IPS-11a (cell line): ENCODE data around the gene SRSF7.
"Not testable (repeated sequence)": the region's sequence is repeated elsewhere in the genome, so short reads cannot be mapped to it uniquely, and the experiment has no call there.

ENCODE experiments used
- H3K4me3 ChIP-seq: one replicate; pipeline ENCODE4 v1.5.1; 2013; ENCODE audit warnings: low read depth, low read length, control low read depth

The SRSF7 gene

DNA sequence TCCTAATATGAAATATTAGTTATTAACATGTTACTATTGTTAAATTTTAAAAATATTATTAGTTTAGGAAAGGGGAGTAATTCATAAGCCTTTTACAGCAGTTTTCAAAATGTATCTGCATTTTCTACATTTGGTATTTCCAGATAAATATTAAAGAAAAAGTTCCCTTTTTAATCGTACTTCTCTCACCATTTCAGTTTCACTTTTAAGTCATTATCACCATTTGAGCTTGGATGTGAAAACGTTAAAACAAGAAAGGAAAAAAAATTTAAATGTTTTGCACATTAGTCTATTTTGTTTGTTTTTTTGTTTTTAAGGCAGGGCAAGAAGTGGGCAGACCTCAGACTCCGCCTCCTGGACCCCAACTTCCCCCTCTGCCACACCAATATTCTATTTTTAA is 3.3 kb upstream of the SRSF7 start:
- no peak overlapping the region for H3K4me3 ChIP-seq

GRCh38 chr2:38754049-38754448 is 2.9 kb upstream of the SRSF7 start:
- H3K4me3 ChIP-seq, result no peak overlapping the region

- H3K4me3 ChIP-seq, result peak overlapping the region; percentile 99
Observed at GRCh38 chr2:38751596-38752410, 642 bp upstream of the SRSF7 start.

GRCh38 chr2:38750011-38750890 is 910 bp downstream of the SRSF7 start:
- peak overlapping the region; percentile 99 for H3K4me3 ChIP-seq

DNA sequence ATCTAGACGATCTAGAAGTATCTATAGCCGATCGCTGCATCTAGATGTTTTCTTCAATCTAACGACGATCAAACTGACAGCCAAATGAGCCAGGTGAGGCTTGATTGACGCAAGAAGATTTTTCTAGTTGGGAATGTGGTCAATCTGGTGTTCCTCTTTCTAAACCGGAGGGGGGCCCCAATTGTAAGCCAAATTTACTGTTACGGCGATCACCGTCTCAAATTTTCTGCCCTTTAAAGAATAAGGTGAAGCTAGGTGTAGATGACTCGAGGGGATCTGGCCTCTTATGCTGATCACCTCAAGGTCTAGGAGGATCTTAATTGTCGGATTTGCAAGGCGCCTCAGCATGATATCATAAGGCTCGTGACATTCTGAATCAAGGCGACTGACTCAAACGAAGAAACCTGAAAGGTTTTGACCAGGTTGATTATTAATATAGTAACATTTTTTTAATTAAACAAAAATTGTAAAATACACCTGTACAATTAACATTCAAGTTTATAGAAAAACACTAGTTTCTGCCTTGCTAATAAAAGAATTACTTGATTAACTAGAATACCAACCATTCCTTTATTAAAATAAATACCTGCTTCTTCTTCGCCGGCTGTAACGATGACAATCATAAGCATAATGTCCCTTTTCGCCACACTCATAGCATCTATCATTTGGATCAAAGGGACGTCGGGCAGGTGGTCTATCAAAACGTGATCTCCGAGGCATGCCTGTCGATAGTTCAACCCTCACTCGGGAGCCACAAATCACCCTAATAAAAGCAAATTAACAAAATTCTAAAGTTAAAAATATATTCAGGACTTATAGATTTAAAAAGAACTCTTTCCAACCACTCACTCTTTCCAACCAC is 2.0 kb downstream of the SRSF7 start:
- H3K4me3 ChIP-seq, result peak overlapping the region; percentile 99

GRCh38 chr2:38748391-38748790 is 2.8 kb downstream of the SRSF7 start:
- no peak overlapping the region for H3K4me3 ChIP-seq

GRCh38 chr2:38747819-38748218 is 3.3 kb downstream of the SRSF7 start:
- H3K4me3 ChIP-seq, result no peak overlapping the region

DNA sequence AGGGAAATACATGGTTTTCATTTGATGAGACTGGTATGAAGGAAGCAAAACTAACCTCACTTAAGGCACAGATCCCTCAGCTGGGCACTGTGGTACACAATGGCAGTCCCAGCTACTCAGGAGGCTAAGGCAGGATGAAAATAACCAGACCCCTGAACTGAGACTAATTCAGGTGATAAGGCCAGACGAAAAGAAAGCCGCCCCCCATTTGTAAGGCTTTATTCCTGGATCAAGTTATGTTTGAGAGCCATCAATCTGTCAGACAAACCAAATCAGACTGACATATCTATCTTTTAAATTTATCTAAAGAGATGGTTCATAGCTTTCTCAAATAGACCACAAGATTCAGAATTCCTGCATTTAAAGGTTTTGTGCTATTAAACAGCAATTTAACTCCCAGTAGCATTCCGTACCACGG is 4.1 kb downstream of the SRSF7 start:
- no peak overlapping the region for H3K4me3 ChIP-seq

DNA sequence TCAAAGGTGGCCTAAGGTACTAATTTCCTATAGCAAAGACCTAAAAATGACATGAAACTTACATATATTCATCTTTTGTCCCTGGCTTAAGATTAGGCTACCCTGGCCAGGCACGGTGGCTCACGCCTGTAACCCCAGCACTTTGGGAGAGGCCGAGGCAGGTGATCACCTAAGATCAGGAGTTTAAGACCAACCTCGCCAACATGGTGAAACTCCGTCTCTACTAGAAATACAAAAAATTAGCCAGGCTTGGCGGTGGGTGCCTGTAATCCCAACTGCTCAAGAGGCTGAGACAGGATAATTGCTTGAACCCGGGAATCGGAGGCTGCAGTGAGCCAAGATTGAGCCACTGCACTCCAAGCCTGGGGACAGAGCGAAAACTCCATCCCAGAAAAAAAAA is 5.9 kb downstream of the SRSF7 start:
- H3K4me3 ChIP-seq, result no peak overlapping the region

DNA sequence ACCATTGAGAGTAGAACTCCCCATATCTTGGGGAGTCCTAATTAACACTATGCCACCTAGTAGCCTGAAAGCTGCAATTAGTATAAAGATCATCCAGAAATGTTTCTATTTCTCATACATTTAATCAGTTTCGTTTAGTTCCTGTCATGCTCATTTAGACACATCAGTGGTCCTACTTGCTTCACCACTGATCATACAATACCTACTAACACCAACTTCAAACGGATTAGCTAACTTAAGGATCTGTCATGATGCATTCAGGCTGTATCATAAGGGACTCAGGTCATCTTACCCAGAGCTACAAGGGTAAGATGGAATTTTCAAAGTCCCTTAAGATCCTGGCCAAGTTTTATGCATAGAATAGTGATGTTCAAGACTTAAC is 6.8 kb downstream of the SRSF7 start:
- H3K4me3 ChIP-seq, result no peak overlapping the region

GRCh38 chr2:38743672-38744398 is 7.3 kb downstream of the SRSF7 start:
- H3K4me3 ChIP-seq, result no peak overlapping the region

DNA sequence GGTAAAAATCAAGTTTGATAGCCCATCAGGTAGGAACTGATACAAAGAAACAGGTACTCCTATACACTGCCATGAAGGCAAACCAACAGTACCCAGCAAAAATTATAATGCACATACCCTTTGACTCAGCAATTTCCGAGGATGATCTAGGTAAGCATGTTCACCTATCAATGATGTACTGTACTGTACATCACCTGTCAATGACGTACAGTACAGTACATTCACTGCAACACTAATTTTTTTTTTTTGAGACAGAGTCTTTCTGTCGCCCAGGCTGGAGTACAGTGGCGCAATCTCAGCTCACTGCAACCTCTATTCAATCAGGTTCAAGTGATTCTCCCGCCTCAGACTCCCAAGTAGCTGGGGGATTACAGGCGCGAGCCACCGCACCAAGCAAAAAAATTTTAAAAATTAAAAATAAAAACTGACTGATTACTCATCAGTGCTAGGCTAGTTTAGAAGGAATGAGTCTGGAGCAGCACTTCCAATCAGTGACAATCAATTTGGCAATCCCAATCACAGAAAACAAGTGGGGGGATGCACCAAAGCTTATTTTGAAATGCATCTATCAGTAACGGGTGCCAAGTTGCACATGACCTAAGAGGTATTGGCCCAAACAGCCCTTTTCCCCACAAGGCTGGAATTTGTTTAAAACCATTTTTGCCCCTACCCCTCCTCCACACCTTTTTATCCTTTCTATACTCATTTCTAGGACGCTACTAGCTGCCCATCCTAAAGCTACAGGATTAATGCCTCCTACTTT is 8.2 kb downstream of the SRSF7 start:
- H3K4me3 ChIP-seq, result no peak overlapping the region

GRCh38 chr2:38740851-38741731 is 10.1 kb downstream of the SRSF7 start:
- no peak overlapping the region for H3K4me3 ChIP-seq

- no peak overlapping the region for H3K4me3 ChIP-seq
Observed at GRCh38 chr2:38739524-38739923, 11.6 kb downstream of the SRSF7 start.

GRCh38 chr2:38737925-38738324 is 13.2 kb downstream of the SRSF7 start:
- no peak overlapping the region for H3K4me3 ChIP-seq

GRCh38 chr2:38737000-38737698 is 14.0 kb downstream of the SRSF7 start:
- H3K4me3 ChIP-seq, result not testable (repeated sequence)

- H3K4me3 ChIP-seq, result no peak overlapping the region
Observed at GRCh38 chr2:38735999-38736320, 15.2 kb downstream of the SRSF7 start.

GRCh38 chr2:38734299-38735058 is 16.7 kb downstream of the SRSF7 start:
- H3K4me3 ChIP-seq, result no peak overlapping the region
